GM19397 (cell line): Measurements from ENCODE around the gene PIAS1.
"Not testable (repeated sequence)": the region's sequence is repeated elsewhere in the genome, so short reads cannot be mapped to it uniquely, and the experiment has no call there.

ENCODE experiments used
- ATAC-seq: cut with Tn5 transposase; IDR thresholded peaks from one replicate; pipeline ENCODE4 v1.9.1; 2021; ENCODE audit warnings: mild to moderate bottlenecking, moderate library complexity; ENCODE audit not compliant: unreplicated experiment

PIAS1 gene

GRCh38 chr15:68201153-68201878 lies 147.2 kb downstream of the PIAS1 start:
- no peak for ATAC-seq

DNA sequence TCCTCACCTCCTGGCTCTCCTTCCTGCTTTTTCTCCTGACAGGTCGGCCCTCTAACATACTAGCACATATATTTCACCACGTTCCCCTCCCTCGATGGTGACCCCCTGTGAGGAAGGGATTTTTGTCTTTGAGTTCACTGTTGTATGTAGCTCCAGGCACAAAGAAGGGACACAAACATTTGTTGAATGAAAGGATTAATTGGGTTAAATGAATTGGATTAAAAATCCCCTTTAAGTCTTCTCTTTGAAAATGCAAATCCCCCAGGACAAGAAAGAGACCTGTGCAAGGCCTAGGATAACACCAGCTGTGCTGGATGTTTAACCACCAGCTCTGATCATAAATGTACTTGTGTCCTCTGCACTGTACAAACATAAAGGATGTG lies 147.8 kb downstream of the PIAS1 start:
- no peak for ATAC-seq

GRCh38 chr15:68202994-68203393 lies 148.9 kb downstream of the PIAS1 start:
- ATAC-seq: not testable (repeated sequence)

GRCh38 chr15:68203486-68203885 lies 149.4 kb downstream of the PIAS1 start:
- ATAC-seq: no peak

GRCh38 chr15:68203956-68204355 lies 149.8 kb downstream of the PIAS1 start:
- ATAC-seq: no peak

GRCh38 chr15:68204361-68204760 lies 150.2 kb downstream of the PIAS1 start:
- ATAC-seq: no peak

DNA sequence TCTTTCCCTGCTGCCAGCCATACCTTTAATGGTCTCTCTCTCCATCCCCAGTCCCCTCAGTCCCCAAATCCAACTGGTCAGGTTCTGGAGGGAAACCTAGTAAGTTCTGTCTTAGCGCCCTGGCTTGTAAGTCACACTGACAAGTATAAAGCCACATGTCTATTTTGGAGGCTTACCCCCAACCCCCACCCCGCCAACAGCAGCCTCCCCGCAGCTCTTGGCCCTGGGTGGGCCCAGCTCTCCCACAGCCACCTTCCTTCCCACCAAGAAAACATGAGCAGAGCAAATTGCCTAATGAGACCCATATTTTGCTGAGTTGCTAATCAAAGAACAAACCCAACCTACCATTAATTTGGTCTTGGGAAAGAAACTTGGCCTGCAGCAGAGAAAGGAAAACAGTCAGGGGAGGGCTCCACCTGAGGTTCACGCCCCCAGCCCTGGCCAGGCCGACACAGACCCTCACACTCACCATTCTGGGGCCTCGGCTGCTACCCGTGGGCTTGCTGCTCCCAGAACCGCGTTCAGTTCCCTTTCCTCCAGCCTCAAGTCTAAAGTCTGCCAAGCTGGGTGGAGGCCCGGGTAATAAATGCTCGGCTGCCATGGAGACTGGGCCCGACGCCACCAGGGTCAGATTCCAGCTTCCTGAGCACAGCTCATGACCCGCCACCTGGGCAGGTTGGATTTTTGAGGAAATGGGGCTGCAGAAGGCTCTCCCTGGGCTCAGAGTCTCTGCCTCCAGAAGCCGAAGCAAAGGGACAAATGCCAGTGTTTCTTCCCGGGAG lies 150.9 kb downstream of the PIAS1 start, which contains the start of gene CALML4:
CALML4 (minus strand) TSS at position 557 of the 782 bp plus-strand sequence; CDS start at position 472, 85 bp downstream.
- no peak for ATAC-seq

GRCh38 chr15:68205558-68205944 lies 151.4 kb downstream of the PIAS1 start:
- ATAC-seq: no peak

GRCh38 chr15:68205954-68206539 lies 151.9 kb downstream of the PIAS1 start:
- no peak for ATAC-seq

DNA sequence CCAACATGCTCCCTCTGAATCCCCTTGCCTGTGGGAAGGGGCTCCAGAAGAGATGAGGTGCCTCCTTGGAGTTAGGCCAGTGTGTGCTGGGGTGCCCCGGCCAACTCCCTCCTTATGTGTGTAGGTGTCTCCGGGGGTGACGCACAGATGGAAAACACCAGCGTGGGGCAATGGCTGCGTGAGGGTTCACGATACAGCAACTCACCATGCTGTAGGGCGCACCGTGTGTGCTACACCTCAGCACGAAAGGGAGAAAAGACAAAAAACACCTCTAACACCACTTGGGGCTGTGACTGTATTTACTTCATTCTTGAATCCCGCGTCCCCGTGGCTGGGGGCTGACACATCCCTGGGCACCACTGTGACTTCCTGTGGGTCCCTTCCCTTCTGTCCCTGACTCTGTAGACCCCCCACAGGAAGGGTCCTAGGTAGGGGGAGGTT lies 152.6 kb downstream of the PIAS1 start:
- no peak for ATAC-seq

DNA sequence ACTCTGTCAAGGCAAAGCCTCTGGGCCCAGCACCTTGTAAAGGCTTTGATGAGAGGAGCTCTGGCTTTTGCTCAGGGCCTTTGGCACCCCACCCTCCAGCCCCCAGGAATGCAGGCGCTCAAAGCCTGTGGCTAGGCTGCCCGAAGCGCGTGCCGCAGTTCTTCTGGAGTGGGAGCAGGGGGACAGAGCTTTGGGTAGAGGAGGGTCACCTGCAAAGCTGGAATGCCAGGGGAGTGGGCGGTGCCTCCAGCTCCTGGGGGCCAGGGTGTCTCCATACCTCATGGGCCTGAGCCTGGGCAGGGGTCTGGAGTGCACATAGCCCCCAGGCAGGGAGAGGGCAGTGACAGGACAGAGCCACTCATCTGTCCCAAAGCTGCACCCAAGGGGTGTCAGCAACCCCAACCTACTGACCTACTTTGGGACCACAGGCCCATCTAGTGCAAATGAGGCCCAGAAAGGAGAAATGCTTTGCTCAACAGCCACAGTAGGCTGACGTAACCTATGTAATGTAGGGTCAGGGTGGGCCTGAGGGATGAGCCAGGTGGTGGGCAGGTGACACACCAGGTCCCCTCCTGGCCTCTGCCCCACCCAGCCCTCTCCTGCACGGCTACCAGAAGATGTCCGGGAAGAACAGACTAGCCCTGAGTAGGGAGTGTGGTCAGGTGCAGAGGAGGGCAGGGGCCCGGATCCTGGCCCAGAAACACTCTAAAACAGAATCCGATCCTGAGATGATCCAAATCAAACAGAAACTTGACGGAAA lies 153.2 kb downstream of the PIAS1 start:
- ATAC-seq: no peak

- ATAC-seq: no peak
These were observed 154.0 kb downstream of the PIAS1 start for GRCh38 chr15:68208136-68208535.

DNA sequence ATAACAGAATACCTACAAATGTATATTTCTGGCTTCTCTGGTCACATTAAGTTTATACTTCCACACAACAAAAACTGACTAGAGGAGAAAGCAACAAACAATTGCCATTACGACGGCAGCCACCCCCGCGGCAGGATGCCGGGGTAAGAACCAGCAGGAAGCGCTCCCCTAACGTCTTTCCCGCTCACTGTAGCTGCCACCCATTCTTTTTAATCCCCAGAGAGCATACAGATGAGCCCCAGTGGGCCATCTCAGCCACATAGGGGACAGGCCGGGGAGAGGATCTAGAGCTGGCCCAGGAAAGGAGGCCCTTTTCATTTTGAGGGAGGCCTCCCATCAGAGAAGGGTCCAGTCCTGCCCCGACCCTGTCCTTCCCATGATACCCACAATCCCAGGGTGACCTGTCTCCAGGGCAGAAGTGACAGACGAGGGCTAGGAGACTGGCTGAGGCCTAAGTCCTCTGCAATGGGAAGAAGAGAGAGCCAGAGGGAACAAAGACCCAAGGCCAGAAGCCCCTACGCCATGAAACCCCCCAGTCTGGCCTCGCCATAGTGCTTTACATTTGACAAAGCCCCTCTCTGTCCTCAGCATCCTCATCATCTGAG lies 154.6 kb downstream of the PIAS1 start:
- no peak for ATAC-seq

DNA sequence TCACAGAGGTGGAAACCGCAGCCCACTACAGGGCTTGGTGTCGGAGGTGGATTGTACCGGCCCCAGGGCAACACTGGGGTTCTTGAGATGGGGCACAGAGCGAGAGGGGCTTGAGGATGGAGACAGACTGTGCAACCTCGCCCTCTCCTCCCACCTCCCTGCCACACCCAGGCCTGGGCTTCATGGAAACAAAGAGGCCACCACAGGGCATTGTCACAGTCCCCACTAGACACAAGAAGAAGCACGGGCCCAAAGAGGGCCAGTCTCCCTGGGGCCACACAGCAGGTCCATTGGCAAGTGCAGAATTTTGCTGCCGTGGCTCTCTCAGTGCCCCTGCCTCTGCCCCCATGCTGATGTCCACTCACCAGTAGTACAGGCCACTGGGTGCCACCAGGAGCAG lies 155.2 kb downstream of the PIAS1 start:
- no peak for ATAC-seq

DNA sequence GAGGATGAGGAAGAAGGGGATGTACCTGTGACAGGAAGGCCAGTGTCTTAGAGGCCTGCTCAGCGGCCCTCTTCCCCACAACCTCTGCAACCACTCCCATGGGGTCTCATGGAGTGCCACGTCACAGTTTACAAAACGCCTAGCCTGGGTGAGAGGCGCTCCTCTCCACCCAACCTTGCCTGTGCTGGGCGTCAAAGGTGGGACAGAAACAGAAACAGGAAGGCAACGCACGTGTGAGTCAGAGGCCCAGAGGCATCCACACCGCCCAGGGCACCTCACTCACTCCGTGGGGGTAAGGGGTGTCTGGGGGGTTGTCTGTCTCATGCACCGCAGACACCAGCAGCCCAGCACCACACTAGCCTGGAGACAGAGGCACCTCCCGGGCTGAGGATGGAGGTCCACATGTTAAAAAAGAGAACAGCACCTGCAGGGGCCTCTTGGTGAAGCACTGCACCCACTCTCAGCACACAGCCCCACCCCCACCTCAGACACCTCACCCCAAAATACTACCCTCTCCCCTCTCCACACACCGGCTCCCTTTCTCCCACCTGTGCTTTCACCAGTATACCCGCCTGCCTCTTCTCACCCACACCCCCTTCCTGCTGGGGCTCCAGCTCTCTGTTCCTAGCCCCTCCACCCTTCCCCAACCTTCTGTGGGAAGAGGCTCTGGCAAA lies 155.8 kb downstream of the PIAS1 start:
- no peak for ATAC-seq

DNA sequence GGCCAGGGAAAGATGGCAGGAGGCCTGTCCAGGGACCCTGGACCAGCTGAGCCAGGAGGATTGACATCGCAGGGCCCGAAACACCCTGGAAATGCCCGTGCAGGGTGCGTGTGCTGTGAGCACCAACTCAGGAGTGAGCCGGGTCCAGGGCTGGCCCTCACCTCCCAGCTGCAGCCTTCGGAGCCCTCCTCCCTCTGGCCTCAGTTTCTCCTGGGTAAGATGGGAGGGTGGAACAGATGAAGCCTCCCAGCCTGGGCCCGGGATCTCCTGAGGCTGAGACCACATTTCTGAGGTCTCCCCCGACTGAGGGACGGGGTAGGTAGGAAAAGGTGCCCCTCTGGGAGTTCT lies 156.3 kb downstream of the PIAS1 start:
- no peak for ATAC-seq

DNA sequence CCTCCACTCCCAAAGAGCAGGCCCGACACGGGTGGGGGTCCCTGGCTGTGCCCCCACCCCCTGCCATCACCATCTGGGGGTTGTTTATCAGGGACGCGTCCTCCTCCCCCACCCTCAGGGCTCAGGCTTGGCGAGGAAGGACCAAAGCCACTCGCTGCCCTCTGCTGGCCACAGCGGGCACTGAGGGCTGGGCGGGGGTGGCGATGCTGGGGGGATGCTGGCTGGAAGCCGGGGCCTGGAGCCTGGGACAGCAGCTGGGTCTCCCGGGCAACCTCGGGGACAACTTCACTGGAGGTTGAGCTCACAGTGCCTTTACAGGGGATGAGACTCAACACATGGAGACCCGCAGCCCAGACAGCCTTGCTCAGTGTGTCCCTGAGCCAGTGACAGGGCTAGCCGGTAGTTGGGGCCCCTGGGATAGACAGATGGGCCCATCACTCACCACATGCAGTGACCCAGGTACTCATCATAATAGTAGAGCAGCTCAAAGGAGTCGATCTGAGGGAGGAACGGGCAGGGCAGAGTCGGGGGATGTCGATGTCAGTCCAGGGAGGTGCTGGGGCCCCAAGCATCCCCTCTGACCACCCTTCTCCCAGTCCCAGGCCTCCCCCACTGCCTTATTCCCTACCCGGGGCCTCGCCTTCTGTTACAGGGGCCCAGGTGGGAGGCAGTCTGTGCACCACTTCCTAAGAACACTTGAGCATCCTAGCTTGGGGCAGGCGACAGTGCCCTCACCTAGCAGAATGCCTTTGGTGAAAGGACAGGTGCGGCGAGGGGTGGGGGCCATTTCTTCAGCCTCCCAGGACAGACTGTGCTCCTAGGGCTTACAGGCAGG lies 156.9 kb downstream of the PIAS1 start:
- no peak for ATAC-seq

DNA sequence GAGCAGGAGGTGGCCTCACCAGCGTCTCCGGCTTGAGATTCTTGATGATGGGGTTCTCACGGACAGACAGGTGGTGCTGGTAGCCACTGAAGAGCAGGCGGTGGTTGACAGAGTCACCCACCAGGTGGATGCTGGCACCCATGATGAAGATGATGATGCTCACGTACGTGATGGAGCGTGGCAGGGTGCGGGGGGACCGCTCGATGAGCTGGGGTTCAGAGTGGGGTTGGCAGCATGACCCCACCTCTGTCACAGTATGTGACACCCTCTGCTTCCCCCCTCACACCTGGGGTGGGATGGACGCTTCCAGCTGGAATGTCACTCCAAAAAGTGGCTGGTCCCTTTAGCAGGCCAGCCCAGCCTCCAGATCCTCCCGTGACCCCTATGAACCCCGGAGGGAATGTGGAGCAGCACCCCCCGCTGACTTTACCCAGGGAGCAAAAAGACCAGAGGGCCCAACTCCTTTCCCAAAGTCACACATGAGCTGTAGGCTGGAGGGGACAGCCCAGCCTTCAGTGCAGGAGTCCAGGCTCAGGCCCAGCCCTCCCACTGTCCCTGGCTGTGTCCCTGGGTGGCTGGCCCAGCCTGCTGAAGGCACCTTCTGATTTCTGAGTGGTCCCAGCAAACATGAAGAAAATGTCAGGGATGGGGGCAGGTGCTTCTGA lies 157.7 kb downstream of the PIAS1 start:
- no peak for ATAC-seq

- not testable (repeated sequence) for ATAC-seq
These were observed 159.4 kb downstream of the PIAS1 start for GRCh38 chr15:68213491-68213845.
